GM21723 (cell line): Measurements from ENCODE around the gene RAD51B.

Source experiments
- ATAC-seq: cut with Tn5 transposase; IDR thresholded peaks from one replicate; pipeline ENCODE4 v1.9.1; 2021; ENCODE audit warnings: mild to moderate bottlenecking, moderate library complexity; ENCODE audit not compliant: unreplicated experiment

The RAD51B gene

GRCh38 chr14:68593806-68594536 is 774.4 kb downstream of the RAD51B start:
- ATAC-seq, result no peak

- no peak for ATAC-seq
Observed at GRCh38 chr14:68594737-68595380, 775.3 kb downstream of the RAD51B start.

DNA sequence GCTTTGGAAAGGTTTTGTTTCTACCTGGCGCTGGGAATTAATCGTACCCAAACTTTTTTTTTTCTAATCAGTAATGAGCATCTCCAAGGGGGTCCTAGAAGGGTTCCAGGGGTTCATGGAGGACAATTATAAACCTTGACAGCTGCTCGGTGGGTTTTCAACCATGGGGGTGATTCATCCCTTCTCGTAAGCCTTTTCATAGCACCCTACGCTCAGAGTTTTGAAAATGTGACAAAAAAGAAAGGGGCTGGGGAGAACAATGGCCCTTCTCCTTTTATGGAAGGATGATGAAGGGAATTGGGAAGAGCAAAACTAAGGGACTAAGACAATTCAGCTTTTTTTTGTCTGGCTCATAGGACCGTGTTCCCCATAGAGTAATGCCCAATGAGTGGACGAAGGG is 776.6 kb downstream of the RAD51B start:
- ATAC-seq, result no peak

DNA sequence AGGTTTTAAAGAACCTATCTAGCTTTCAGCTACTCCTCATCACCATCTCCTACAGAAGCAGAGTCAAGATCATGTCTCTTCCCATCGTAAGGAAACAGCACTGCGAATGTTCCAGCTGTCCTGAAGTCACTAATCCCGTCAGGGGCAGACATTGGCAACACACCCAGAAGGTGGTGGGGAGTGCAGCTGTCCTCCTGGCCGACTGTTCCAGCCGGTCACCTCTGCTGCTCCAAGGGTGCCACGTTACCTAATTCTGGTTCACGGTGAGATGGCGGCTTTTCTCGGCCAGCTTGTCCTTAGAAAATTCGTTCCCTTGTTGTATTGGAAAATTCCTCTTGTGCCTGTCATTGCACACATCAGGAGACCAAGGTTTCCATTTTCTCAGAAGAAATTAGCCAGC is 777.1 kb downstream of the RAD51B start:
- ATAC-seq, result no peak

- no peak for ATAC-seq
Observed at GRCh38 chr14:68598089-68598488, 778.5 kb downstream of the RAD51B start.

GRCh38 chr14:68598621-68599447 is 779.3 kb downstream of the RAD51B start:
- no peak for ATAC-seq

DNA sequence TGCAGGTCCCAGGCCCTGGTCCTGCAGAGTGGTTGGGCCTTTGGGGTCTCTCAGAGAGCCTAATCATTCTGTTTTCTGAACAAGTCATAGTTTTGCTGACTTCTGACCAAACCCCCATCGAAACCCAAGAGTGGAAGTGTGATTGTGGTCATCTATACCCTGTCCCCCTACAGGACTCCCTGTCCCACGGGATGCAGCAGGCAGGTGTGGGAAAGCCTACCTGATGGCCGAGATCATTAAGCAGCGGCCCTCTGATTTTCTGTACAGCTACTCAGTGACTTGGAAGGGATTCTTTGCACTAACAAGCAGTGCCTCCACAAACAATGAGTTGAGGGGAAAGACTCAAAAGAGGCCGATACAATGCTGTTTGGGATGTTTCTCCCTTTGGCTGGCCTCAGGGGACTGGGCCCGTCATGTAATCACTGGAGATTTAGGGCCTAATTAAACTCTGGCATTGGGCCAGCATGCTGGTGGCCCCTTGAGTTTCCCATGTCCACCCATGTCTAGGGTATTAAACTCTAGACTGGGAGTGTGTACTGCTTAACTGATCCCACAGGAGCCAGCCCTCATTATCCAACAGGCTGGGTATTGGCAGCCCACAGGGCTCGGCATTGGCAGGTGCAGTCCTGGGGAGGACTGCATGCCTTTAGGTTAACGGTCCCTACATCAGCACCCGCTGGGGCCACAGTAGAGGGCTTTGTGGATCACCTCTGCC is 780.5 kb downstream of the RAD51B start:
- no peak for ATAC-seq

DNA sequence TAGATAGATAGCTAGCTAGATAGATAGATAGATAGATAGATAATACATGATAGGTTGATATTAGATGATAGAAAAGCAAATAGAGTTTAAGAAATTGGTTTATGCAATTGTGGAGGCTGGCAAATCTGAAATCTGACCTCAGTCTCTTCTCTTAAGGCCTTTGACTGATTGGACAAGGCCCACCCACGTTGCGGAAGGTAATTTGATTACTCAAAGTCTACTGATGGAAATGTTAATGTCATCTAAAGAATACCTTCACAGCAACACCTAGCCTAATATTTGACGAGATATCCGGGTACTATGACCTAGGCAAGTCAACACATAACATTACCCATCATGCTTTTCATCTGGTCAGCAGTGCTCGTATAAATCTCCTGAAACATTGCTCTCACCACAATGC is 782.9 kb downstream of the RAD51B start:
- no peak for ATAC-seq

DNA sequence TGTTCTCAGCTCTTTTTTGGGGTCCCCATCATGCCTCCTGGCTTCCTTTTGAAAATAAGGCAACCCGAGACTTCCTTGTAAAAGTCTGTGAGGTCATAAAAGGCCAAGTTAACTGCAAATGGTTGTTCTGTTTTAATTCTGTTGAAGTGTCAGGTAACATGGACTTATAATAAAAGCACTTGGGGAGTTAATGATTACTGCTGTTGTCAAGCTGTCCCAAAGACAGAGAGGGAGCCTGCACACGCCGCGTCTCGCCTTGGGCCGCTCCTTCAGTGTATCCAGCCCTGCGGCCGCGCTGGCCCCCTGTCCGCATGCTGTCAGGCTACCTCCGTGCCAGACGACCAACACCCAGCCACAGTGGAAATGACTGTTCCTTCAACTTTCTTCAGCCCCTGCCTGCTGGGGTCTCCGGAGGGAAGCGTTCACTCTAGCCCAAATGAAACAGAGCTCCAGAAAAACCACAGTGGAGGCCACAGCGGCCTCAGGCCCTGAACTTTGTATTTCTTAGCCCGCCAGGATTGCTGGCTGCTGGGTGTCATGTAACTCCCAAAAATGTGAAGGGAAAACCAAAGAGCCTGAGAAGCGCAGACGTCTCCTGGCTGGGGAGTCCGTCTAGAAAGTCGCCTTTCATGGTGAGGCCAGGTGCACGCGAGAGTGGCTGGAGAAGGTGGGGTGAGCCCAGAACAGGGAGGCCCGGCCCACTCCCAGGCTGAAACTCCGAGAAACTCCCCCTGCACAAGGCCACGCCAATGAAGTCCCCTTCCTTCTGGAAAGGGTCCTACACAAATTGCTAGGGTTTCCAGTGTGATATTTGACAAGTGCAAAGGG is 784.2 kb downstream of the RAD51B start:
- ATAC-seq, result no peak

GRCh38 chr14:68604361-68604730 is 784.8 kb downstream of the RAD51B start:
- ATAC-seq, result no peak

- no peak for ATAC-seq
Observed at GRCh38 chr14:68604822-68605221, 785.2 kb downstream of the RAD51B start.

GRCh38 chr14:68606176-68606575 is 786.6 kb downstream of the RAD51B start:
- no peak for ATAC-seq

DNA sequence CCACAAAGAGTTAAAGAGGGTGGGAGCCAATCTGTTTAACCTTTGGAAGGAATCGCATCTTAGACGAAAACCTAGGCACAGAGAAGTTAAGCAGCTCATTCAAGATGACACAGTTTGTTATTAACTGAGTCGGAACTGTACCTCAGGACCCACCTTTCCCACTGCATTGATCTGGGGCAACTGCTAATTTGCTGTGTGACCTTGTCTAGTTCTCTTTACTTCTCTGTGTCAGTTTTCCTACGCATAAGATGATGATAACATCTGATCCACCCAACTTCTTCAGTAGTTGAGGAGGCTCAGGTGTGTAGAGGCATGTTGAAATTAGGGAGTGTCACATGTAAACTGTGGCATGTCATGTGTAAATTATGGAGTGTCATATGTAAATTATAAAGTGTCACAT is 787.1 kb downstream of the RAD51B start:
- no peak for ATAC-seq

GRCh38 chr14:68607081-68607866 is 787.7 kb downstream of the RAD51B start:
- no peak for ATAC-seq

DNA sequence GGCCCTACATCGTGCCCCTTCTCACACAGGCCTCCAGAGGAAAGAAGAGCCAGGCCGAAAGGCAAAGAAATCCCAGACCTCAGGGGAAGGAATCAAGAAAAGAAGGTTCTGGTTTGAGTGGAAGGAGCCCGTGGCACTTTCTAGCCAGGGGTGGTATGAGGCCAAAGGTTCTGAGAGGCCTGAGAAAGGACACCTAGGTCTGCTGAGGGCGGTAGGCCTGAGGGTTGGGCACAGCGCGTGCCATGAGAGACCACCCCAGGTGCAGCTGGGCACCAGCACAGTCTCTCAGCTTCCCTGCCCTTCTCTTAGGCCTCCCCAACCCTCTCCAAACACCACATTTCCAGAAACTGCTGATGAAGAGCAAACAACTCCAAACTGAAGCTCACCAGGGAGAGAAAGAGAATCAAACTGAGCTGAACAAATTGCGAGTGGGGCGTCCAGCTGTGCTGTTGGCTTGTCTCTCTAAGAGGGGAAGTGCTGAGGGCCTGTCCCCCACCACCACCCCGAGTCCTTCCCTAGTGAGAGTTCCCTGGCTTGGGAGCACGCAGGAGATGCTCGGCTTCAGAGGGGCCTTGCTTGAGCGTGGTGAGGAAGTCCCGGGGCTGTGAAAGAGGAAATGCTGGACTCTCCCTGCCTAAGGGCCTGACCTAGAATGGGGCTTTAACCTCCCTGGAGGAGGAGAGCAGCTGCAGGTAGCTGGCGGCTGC is 788.4 kb downstream of the RAD51B start:
- ATAC-seq, result no peak

DNA sequence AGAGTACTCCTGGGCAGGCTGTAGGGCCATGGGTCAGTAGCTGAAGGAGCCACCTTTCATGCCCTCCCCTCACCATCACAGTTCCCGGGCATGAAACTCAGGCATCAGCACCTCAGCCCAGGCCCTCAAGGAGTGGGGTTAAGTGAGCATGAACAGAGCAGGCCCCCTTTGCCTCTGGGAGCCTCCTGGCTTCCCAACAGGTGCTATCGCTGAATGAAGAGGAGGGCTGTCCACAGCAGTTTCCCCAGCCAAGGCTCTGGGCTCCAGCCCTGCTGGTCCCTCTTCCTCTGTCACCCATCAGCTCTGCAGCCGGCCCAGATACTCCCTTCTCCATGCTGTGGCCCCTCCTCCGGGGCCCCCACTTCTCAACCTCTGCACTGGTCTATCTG is 789.0 kb downstream of the RAD51B start:
- no peak for ATAC-seq

DNA sequence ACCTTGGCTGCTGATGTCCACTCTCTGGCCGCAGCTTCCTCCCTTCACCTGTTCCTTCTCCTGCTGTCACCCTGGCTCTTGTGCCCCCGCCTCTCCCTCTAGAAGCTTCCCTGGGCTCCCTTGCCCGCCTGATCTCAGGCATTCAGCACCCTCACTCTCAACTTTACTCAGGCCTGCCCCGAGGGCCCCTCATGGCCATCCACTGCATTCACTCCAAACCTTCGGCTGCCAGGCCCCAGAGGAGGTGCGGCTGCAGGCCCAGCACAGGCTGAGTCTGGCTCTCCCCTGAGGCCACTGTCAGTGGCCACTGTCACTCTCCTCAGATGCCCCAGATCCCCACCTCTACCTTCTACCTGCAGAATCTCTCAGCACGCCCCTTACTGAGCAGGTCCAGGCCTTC is 789.4 kb downstream of the RAD51B start:
- no peak for ATAC-seq

DNA sequence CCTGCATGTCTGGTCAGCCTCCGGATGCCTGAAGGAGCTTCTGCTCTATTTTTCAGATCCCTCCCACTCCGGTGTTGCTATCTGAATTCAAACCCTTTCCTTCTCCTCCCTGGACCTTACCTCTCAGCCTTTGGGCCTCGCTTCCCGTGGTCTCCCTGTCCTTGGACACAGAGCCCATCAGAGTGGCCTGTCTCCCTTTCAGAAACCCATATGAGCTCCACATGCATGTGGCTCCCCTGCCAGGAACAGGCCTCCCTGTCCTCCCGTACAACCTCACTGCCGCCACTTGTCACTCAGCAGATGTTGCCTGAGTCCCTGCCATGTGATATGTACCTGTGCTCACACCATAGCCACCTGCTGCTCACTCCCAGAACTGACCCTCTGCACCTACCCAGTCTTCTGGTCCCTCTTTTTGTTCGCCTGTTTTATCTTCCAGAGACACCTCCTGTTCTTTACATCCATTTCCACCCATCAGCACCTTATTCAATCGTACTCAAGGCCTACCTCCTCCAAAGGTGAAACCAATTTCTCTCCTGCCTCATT is 790.7 kb downstream of the RAD51B start:
- ATAC-seq, result no peak

GRCh38 chr14:68611599-68611998 is 792.0 kb downstream of the RAD51B start:
- ATAC-seq, result no peak
